Iris pigment epithelial cell (primary cell): ENCODE results near the gene ZNRF3.

Experiments used
- DNase-seq: peaks from one replicate; pipeline ENCODE4 v3.0.0-alpha.2; 2011; ENCODE audit warnings: low read depth

Gene ZNRF3

DNA sequence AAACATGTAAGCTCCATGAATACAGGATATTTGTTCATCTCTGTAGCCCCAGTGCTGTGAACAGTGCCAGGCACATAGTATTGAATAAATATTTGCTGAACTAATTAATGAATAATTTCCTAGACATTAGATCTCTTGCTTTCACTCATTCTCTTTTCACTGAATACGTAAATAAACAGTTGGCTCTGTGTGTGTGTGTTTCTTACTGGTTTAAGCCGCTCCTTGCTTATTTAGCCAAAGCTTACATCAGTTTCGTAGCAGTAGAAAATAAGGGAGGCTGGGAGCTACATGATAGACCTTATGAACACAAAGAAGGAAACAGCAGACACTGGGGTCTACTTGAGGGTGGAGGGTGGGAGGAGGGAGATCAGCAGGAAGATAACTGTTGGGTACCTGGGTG lies 206.7 kb downstream of the ZNRF3 start:
- DNase-seq: no peak

DNA sequence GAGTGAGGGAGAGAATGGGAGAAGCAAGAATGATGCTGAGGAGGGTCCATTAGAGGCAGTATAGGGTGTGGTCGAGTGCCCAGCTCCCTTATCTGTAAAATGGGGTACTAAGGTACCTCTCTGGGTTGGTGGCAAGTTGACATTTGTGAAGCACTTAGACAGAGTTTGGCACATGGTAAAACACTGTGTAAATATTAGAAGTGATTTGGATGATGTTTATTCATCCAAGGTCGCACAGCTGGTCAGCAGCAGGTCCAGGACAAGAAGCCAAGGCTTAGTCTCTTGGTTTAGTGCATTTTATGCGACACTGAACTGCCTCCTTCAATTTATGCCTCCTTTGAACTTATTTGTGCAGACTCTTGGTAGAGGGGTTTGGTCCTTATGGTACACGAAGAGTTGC lies 208.9 kb downstream of the ZNRF3 start:
- no peak for DNase-seq

DNA sequence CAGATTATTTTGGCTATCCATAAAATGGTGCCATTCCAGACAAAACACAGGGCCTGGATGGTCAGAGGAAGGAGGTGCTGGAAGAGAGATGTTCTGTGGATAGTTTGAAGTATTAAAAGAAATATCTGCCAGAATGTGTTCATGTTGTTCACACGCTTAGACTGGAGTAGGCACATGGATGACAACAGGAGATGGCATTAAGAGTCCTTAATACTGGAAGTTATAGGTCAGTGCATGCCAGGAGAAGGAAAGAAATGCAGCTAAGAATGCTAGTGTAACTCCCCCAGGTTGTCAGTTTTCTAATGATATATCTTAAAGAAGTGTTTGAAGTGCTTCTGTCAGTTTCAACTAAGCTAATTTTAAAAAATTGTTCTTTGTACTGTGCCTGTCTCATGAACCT lies 209.7 kb downstream of the ZNRF3 start:
- DNase-seq: no peak

GRCh38 chr22:29093501-29094300 lies 210.3 kb downstream of the ZNRF3 start:
- DNase-seq: no peak

- DNase-seq: no peak
These were observed 212.1 kb downstream of the ZNRF3 start for GRCh38 chr22:29095459-29095858.

DNA sequence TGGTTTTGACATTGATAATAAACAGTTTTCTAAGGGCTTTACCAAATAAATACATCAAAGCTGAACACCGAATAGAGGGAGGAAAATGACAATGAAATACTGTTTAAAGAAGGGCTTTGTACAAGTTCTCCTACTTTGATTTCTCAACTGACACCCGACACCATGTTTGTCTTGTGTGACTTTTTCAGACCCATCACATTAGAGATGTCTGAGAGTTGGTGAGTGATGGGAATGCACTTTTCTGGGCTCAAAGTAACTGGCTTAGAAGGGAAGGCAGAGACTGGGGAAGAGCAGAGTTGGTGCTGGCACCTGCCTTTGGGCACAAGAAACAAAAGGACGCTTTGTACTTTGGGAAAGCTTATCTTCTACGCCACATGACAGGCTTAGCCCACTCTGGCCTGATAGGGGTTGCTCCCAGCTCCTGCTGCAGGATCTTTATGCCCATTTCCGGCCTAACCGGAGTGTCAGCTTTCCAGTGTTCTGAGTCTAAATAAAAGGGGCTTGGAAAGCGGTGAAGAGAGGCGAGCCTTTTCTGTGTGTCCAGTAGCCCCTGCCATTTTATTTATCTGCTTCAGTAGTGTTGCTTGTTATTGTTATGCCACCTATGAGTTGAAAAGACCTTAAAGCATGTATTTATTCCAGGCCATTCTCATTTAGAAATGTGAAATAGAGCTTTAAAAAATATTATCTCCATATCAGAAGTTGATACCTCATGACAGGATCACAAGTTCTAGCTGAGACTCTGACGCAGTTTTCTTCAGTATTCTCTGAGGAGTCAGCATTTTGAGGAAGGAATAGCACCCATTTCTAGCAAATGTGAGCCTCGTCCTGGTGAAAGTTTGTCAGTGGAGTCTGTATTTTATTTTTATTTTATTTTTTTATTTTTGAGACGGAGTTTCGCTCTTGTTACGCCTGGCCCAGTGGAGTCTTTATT lies 213.6 kb downstream of the ZNRF3 start:
- DNase-seq: peak; percentile 71

DNA sequence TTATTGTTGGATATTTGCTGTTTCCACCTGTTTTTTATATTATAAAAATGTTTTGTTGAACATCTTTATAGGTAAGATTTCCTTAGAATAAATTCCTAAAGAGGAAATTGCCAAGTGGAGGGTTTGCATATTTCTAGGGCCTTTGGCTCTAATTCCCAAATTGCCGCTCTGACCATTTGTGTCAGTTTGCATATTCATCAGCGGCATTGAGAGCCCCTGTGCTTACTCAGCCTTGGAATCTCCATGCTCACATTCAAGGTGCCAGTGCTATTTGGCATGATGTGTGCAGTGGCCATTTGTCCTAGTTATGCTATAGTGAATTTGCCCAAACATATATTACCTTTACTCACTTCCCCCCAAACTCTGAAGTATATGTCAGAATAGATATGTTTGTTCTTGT lies 214.9 kb downstream of the ZNRF3 start:
- no peak for DNase-seq

DNA sequence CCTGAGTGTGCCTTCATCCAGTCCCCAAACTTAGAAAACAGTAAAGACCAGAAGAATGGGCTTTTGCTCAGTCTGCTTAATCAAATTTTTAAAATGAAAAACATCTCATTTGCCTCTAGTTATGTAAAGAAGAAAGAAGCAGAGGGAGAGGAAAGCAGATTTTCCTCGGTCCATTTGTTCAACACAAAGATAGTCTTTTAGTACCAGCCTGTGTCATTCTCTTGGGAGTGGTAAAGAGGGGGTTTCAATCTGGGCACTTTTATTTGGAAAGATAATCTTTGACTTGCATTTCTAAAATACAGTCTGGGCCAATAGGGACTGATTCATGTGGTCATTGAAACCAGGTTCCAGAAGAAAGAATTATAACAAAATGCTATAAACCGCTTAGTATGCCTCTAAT lies 218.9 kb downstream of the ZNRF3 start:
- DNase-seq: no peak

GRCh38 chr22:29103121-29103520 lies 219.7 kb downstream of the ZNRF3 start:
- no peak for DNase-seq

- peak; percentile 55 for DNase-seq
These were observed 222.1 kb downstream of the ZNRF3 start for GRCh38 chr22:29105468-29105867.

GRCh38 chr22:29106839-29107238 lies 223.5 kb downstream of the ZNRF3 start:
- no peak for DNase-seq
